Hepatocyte (in vitro differentiated cells): Measurements from ENCODE around the gene OSBP. TPM values are rescaled to one million over a fixed set of nuclear protein-coding genes. Genes with fewer than 3 reads are reported as not detected.

Experiments
- DNase-seq: peaks from one replicate; pipeline ENCODE4 v3.0.0-alpha.2; 2016; ENCODE audit warnings: low spot score
- H2AFZ ChIP-seq: fragments of 200-600 bp; sonication (generic); 2 replicates; pipeline ENCODE4 v1.6.0; 2016; ENCODE audit warnings: antibody characterized with exemption, mild to moderate bottlenecking
- H3K27ac ChIP-seq: fragments of 200-600 bp; sonication (generic); 2 replicates; pipeline ENCODE4 v1.5.1; 2016; ENCODE audit warnings: mild to moderate bottlenecking
- H3K27me3 ChIP-seq: fragments of 200-600 bp; sonication (generic); 2 replicates; pipeline ENCODE4 v1.6.1; 2016
- H3K36me3 ChIP-seq: fragments of 200-600 bp; sonication (generic); replicated peaks from 2 replicates; pipeline ENCODE4 v1.5.1; 2016; ENCODE audit warnings: low read depth; ENCODE audit not compliant: insufficient read depth
- H3K4me1 ChIP-seq: fragments of 200-600 bp; sonication (generic); 2 replicates; pipeline ENCODE4 v1.5.1; 2016; ENCODE audit warnings: mild to moderate bottlenecking, moderate library complexity; ENCODE audit not compliant: insufficient read depth
- H3K4me2 ChIP-seq: fragments of 200-600 bp; sonication (generic); 2 replicates; pipeline ENCODE4 v1.6.0; 2016
- H3K4me3 ChIP-seq: fragments of 200-600 bp; sonication (generic); 2 replicates; pipeline ENCODE4 v1.5.1; 2016; ENCODE audit warnings: mild to moderate bottlenecking
- H3K79me2 ChIP-seq: fragments of 200-600 bp; sonication (generic); 2 replicates; pipeline ENCODE4 v1.6.0; 2017; ENCODE audit warnings: mild to moderate bottlenecking
- H3K9me2 ChIP-seq: fragments of 200-600 bp; sonication (generic); replicated peaks from 2 replicates; pipeline ENCODE4 v1.6.0; 2017; ENCODE audit warnings: mild to moderate bottlenecking; ENCODE audit not compliant: insufficient read depth
- H3K9me3 ChIP-seq: fragments of 200-600 bp; sonication (generic); 2 replicates; pipeline ENCODE4 v1.5.1; 2016; ENCODE audit warnings: low read depth, mild to moderate bottlenecking
- H4K20me1 ChIP-seq: fragments of 200-600 bp; sonication (generic); 2 replicates; pipeline ENCODE4 v1.6.0; 2016; ENCODE audit warnings: mild to moderate bottlenecking; ENCODE audit not compliant: insufficient read depth, poor library complexity, severe bottlenecking
- CTCF ChIP-seq: fragments of 200-600 bp; sonication (generic); IDR thresholded peaks from 2 replicates; pipeline ENCODE4 v1.5.1; 2016; ENCODE audit warnings: antibody characterized with exemption, mild to moderate bottlenecking; ENCODE audit not compliant: poor library complexity
- EZH2 ChIP-seq: fragments of 200-600 bp; sonication (generic); IDR thresholded peaks from 2 replicates; pipeline ENCODE4 v1.6.1; 2016; ENCODE audit warnings: antibody characterized with exemption, mild to moderate bottlenecking, borderline replicate concordance
- EZH2phosphoT487 ChIP-seq: fragments of 200-600 bp; sonication (generic); IDR thresholded peaks from one replicate; pipeline ENCODE4 v1.6.1; 2018; ENCODE audit warnings: antibody characterized with exemption, mild to moderate bottlenecking, low read depth, moderate library complexity; ENCODE audit not compliant: unreplicated experiment, severe bottlenecking
- whole genome bisulfite sequencing: methylation state at CpG from one replicate; pipeline ENCODE4 v1.1.6; 2016; ENCODE audit warnings: low lambda C conversion rate; ENCODE audit errors: missing lambda C conversion rate; 5-methylcytosine and 5-hydroxymethylcytosine counted together
- polyA plus RNA-seq: library from polyadenylated mRNA; unstranded; fragments of >200 nt; fragmentation: Nextera tagmentation; extraction: Ambion mirVana; gene quantifications from 2 replicates; pipeline ENCODE4 v1.2.1, GENCODE V29; 2016
- total RNA-seq: library from RNA; depleted of rRNA; stranded (reverse); fragments of >200 nt; gene quantifications from 2 replicates; pipeline ENCODE4 v1.2.3, GENCODE V29; 2014

Gene OSBP
- total and polyA plus RNA-seq, 2 experiments from 2014 or later, result 28.6 to 43.8 TPM

- Histone ChIP-seq H4K20me1 (no peaks in the 10 kb centered on the region), H3K27me3 (no peaks in the 10 kb centered on the region), H3K79me2 (no peaks in the 10 kb centered on the region), H3K36me3 (peaks cover 3% of the 10 kb centered on the region), H3K4me2 (no peak overlapping the region), H3K27ac (peak overlapping the region; percentile 3), H3K4me1 (no peaks in the 10 kb centered on the region), H3K4me3 (no peak overlapping the region), H3K9me2 (no peaks in the 10 kb centered on the region), H3K9me3 (no peaks in the 10 kb centered on the region), H2AFZ (no peak overlapping the region)
- DNase-seq, result no peak
- 96% methylated on average over 1 of the region's 1 CpG for WGBS
- TF ChIP-seq EZH2phosphoT487 (no peak), EZH2 (no peak), CTCF (no peak)
Measured at GRCh38 chr11:59575505-59575904, 40.1 kb downstream of the OSBP start.

- H3K36me3 ChIP-seq, result peaks cover 3% of the 10 kb centered on the region
- no peaks in the 10 kb centered on the region for H3K9me3 ChIP-seq
- H3K4me1 ChIP-seq, result no peaks in the 10 kb centered on the region
- 59% methylated on average over 5 of the region's 5 CpGs for WGBS
- H3K27ac ChIP-seq, result peak overlapping the region; percentile 64
- peak overlapping the region; percentile 27 for H3K4me2 ChIP-seq
- H3K4me3 ChIP-seq, result no peak overlapping the region
- no peaks in the 10 kb centered on the region for H4K20me1 ChIP-seq
- TF ChIP-seq EZH2 (no peak), CTCF (no peak), EZH2phosphoT487 (no peak)
- H3K79me2 ChIP-seq, result no peaks in the 10 kb centered on the region
- no peak for DNase-seq
- H2AFZ ChIP-seq, result no peak overlapping the region
- H3K27me3 ChIP-seq, result no peaks in the 10 kb centered on the region
- no peaks in the 10 kb centered on the region for H3K9me2 ChIP-seq
Measured at GRCh38 chr11:59574932-59575502, 40.6 kb downstream of the OSBP start.

GRCh38 chr11:59574467-59574866, 41.1 kb downstream of the OSBP start:
- WGBS, result 58% methylated on average over 2 of the region's 2 CpGs
- Histone ChIP-seq H3K27me3 (no peaks in the 10 kb centered on the region), H3K4me2 (peak overlapping the region; percentile 27), H3K4me3 (no peak overlapping the region), H3K4me1 (no peaks in the 10 kb centered on the region), H3K79me2 (no peaks in the 10 kb centered on the region), H3K9me3 (no peaks in the 10 kb centered on the region), H3K27ac (peak overlapping the region; percentile 64), H4K20me1 (no peaks in the 10 kb centered on the region), H2AFZ (no peak overlapping the region), H3K36me3 (peaks cover 3% of the 10 kb centered on the region), H3K9me2 (no peaks in the 10 kb centered on the region)
- no peak for DNase-seq
- TF ChIP-seq CTCF, result no peak
- no peak for TF ChIP-seq EZH2phosphoT487
- no peak for TF ChIP-seq EZH2

GRCh38 chr11:59573216-59573615, 42.4 kb downstream of the OSBP start:
- H3K27ac ChIP-seq, result no peak overlapping the region
- TF ChIP-seq CTCF, result no peak

More at GRCh38 chr11:59573216-59573615, 42.4 kb downstream of the OSBP start:
- Histone ChIP-seq H3K4me3 (no peak overlapping the region), H3K4me2 (no peak overlapping the region), H3K79me2 (no peaks in the 10 kb centered on the region), H3K9me2 (no peaks in the 10 kb centered on the region), H3K9me3 (no peaks in the 10 kb centered on the region), H4K20me1 (no peaks in the 10 kb centered on the region), H3K4me1 (no peaks in the 10 kb centered on the region), H3K36me3 (peaks cover 3% of the 10 kb centered on the region), H2AFZ (no peak overlapping the region), H3K27me3 (no peaks in the 10 kb centered on the region)
- 87% methylated on average over 4 of the region's 4 CpGs for WGBS
- no peak for DNase-seq
